GM21717 (cell line): ENCODE data around the gene STXBP6.

Source experiments
- ATAC-seq: cut with Tn5 transposase; IDR thresholded peaks from one replicate; pipeline ENCODE4 v1.9.1; 2021; ENCODE audit warnings: mild to moderate bottlenecking, moderate library complexity; ENCODE audit not compliant: unreplicated experiment

STXBP6 gene

DNA sequence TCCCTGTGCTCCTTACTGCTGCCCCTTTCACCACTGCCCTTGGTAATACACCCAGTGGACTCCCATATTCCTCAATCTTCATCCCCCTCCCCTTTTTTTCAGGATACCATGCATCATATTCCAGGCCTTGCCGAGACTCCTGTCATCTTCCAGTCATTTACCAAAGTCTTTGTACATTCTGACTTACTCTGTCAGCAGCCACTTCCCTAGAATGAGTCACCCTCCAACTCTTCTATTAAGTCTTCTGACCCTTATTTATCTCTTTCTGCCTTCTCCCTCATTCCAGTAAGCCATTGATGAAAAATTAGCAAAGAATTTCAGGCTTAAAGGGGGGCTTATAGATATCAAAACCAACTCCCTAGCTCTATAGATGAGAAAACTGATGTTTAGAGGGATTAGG, 128.0 kb downstream of the STXBP6 start:
- no peak for ATAC-seq

DNA sequence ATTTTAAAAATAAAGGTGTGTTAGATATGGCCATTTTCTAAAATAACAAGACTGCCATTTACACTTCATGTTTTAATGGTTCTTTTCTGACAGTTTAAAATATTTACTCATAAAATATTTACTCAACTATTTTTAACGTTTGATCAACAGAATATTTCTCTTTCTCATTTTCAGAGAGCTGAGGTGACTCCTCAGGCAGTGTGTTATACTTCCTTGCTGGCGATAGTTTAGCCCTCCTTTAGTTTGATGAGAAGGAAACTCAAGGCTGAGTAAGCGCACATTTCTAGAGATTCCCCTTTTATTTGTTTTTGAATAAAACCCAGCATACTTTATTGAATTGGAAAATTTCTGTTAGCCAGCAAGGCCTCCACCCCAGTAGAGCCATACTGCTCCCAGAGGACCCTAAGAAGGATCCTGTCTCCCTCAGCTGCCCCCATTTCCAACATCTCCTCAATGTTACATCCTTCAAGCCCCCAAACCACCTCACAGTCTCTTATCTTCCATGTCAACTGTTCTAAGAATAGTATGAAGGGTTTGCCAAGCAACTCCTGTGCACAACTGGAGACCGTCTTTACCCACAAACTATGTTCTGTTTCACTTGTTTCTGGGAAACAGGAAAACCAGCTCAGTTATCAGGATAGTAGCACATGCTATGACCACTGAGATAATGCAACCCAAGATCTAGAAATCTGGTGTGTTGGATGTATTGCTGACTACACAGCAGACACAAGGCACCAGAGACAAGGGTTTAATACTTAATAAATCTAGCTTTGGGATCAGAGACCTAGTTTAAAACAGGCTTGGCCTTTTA, 129.5 kb downstream of the STXBP6 start:
- no peak for ATAC-seq

- ATAC-seq, result no peak
These were observed 131.1 kb downstream of the STXBP6 start for GRCh38 chr14:24918822-24919221.

- ATAC-seq, result no peak
These were observed 133.9 kb downstream of the STXBP6 start for GRCh38 chr14:24915958-24916595.

- no peak for ATAC-seq
These were observed 134.5 kb downstream of the STXBP6 start for GRCh38 chr14:24915403-24915921.

GRCh38 chr14:24913746-24914145, 136.2 kb downstream of the STXBP6 start:
- ATAC-seq, result no peak

- no peak for ATAC-seq
These were observed 136.9 kb downstream of the STXBP6 start for GRCh38 chr14:24913021-24913420.

DNA sequence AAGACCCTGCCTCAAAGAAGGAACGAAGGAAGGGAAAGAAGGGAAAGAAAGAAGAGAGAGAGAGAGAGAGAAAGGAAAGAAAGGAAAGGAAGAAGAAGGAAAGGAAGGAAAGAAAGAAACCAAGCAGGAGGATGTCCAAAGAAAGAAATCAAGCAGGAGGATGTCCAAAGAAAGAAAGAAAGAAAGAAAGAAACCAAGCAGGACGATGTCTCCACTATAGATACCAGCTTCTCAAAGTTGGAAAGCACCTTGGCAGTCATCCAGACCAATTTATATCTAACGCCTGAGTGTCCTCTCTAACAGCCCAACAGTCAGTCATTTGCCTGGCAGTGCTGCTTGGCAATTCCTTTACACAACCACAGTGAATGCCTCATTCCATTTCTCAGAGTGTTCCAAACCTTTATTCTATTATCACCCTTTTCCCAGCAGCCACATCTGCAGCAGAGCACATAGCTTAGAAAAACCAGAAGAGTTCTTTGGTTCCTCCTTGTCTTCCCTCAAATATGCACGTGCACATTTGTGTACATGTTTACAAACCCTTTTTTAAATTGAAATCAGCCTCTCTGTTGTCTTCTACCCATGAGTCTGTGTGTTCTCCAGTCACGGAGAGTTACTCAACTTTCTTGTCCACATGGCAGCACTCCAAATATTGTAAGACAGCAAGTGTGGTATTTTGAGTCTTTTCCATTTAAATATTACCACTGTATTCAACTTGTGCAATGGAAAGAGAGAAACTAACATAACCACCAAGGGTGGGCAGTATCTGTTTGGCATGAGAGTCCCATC, 138.4 kb downstream of the STXBP6 start:
- no peak for ATAC-seq

DNA sequence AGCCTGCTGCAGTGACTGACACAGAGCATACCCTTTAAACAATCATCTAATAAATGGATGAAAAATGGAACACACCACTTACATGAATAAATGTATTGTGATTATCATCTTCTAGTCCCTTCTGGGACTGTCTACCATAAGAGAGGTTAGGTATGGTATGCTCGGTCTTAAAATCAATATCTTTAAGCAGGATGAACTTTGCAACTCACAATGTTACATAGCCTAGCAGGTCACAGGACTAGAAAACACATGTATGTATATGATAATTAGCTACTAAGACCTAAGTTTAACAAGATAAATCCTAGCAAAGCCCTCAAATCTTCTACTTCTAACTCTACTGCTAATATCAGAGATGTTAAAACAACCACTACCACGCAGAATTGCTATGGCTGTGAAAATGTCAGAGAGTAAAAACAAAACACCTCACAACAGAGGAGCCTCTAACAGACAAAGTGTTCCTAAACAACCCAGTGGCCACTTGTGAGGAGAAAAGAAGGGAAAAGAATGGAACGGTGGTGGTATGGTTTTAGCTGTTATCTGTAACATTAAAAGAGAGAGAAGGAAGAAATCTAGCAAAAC, 139.4 kb downstream of the STXBP6 start:
- ATAC-seq, result no peak

DNA sequence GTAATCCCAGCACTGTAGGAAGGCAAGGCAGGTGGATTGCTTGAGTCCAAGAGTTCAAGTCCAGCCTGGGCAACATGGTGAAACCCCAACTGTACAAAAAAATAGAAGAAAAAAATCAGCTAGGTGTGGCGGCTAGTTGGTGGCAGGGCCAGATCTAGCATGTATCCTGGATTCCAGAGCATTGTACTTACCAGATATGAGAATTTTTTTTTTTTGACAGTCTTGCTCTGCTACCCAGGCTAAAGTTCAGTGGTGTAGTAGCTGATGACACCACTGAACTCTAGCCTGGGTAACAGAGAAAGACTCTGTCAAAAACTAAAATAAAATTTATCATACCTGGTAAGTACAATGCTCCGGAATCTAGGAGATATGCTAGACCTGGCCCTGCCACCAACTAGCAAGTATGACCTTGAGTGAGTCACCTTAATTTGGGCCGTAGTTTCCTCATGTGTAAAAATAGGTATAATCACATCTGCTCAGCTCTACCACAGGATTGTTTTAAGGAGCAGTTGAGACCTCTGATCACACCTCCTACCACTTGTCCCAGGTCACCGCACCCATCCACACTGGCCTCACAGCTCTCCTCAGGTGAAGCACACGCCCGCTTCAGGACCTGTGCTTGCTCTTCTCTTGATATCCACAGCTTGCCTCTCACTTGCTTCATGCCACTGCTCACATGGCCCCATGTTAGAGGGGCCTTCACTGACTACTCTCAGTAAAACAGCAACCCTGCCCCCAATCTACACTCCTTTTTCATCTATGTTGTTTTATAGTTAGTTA, 140.2 kb downstream of the STXBP6 start:
- no peak for ATAC-seq

- no peak for ATAC-seq
These were observed 141.2 kb downstream of the STXBP6 start for GRCh38 chr14:24908592-24909236.

DNA sequence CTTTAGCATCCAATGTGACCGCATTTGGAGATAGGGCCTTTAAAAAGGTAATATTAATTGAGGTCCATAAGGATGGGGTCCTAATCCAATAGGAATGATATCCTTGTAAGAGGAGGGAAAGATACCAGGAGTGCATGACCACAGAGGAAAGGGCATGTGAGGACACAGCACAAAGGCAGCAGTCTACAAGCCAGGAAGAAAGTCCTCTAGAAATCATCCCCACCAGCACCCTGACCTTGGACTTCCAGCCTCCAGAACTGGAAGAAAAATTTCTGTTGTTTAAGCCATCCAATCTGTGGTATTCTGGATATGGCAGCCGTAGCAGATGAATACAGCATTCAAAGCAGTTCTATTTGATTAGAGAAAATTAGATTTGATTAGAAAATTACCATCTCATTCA, 145.4 kb downstream of the STXBP6 start:
- ATAC-seq, result no peak

- ATAC-seq, result no peak
These were observed 146.6 kb downstream of the STXBP6 start for GRCh38 chr14:24903337-24903736.

DNA sequence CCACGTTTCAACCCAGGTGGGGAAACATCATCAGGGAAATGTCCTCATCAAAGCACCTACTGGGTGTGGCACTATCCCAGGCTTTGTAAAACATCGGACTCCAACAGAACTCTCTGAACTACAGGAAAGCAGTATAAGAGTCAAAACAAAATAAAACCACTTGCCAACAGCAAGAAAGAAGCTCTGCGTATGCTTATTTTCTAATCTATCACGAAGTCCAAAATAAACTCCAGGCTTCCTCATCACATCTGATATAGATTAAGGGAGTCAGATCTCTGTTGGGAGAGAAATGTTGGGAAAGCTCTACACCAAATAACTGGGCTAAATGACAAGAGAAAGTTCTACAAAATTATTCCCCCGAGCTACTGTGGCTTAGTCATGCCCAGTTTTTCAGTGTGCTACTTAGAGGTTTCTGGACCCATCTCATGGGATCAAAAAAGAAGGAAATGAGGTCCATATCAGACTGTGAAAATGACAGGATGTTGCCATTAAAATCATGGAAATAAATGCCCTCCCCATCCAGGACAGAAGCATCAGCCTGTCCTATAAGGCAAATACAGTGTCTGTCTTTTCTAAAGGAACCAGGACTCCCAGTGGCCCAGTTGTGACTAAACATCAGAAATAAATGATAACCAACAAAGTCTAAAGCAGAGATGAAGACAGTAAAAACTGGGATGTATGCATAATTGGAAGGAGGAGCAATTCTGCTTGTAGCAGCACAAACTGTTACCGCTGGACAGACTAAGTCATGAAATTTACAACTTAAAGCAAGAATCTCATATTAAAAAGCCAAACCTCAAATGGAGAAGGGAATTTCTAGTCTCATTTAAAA, 149.5 kb downstream of the STXBP6 start:
- no peak for ATAC-seq

DNA sequence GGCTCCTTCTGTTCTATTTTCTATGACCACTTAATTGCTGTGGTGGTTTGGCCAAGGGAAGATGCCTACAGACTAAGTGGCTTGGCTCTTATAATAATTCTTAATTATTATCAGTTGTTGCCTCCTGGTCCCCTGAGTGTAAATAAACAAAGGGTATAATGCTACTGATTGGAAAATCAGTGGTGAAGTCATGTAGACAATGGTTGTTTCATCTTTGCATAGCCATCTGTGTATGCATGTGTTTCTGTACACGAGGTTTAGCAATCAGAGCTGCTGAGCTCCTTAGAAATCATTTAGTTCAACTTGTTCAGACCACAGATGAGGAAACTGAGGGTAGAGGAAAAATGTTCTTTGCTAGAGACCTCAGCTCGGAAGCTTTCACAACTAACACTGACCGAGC, 152.2 kb downstream of the STXBP6 start:
- no peak for ATAC-seq

DNA sequence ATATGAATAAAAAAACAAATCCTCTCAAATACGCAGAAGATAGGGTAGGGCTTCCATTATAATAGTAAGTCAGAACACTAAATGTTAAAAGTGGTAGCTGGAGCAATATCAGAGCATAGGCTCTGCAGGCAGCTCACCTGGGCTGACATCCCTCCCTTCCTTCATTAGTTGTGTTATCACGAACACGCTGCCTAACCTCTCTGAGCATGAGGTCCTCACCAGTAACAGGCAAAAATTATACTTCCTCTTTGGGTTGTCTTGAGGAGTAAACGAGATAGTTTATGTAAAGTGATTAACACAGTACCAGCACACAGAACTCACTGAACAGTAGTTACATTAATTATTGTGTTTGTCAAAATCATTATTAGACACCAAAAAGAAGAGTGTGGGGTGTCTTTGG, 154.3 kb downstream of the STXBP6 start:
- ATAC-seq, result no peak

GRCh38 chr14:24895243-24895583, 154.7 kb downstream of the STXBP6 start:
- ATAC-seq, result no peak

- no peak for ATAC-seq
These were observed 155.2 kb downstream of the STXBP6 start for GRCh38 chr14:24894583-24895242.
